Left lung (tissue), 10 donors: ENCODE results near the gene CAD. TPM values are rescaled to one million over a fixed set of nuclear protein-coding genes. Genes with fewer than 3 reads are reported as not detected.

ENCODE experiments used
- ATAC-seq: fragments of 200-7000 bp; cut with Tn5 transposase; one replicate; pipeline ENCODE4 v1.9.1; 2020; ENCODE audit warnings: moderate library complexity
- DNase-seq, 4 donors: peaks; one replicate each; pipeline ENCODE4 v3.0.0-alpha.2; 2013 to 2020
- H3K27ac ChIP-seq, 2 donors: fragments of 200-600 bp; sonication (generic) in 1 of 2; one replicate each; pipeline versions ENCODE4 v1.5.0 to v1.8.0; 2020 to 2021
- H3K27me3 ChIP-seq, 2 donors: fragments of 200-600 bp; sonication (generic) in 1 of 2; one replicate each; pipeline versions ENCODE4 v1.5.0 to v1.8.0; 2020 to 2021
- H3K36me3 ChIP-seq, 2 donors: fragments of 200-600 bp; sonication (generic) in 1 of 2; one replicate each; pipeline versions ENCODE4 v1.5.0 to v1.8.0; 2020 to 2021
- H3K4me1 ChIP-seq, 2 donors: fragments of 200-600 bp; one replicate each; pipeline ENCODE4 v1.8.0; 2021
- H3K4me3 ChIP-seq, 2 donors: fragments of 200-600 bp; sonication (generic) in 1 of 2; one replicate each; pipeline versions ENCODE4 v1.5.0 to v1.8.0; 2020 to 2021; ENCODE audit warnings: mild to moderate bottlenecking in 1 of 2
- H3K9me3 ChIP-seq, 2 donors: fragments of 200-600 bp; sonication (generic) in 1 of 2; one replicate each; pipeline versions ENCODE4 v1.5.0 to v1.8.0; 2020 to 2021
- CTCF ChIP-seq, 2 donors: fragments of 200-600 bp; sonication (generic) in 1 of 2; IDR thresholded peaks; one replicate each; pipeline versions ENCODE4 v1.5.0 to v1.8.0; 2021; ENCODE audit warnings: antibody characterized with exemption in 2 of 2
- intact Hi-C, 2 donors: fragments of 100-400 bp; cut with DNase I; formaldehyde crosslinking; loops; one replicate each; pipeline versions ENCODE4 v1.11.2 to v1.14.2; 2022
- polyA plus RNA-seq, 6 donors: library from polyadenylated mRNA; unstranded; fragments of 120-200 nt; gene quantifications; one replicate each; pipeline ENCODE4 v1.2.1, GENCODE V29; 2013; ENCODE audit not compliant: insufficient read length in 6 of 6
- total RNA-seq, 2 donors: library from RNA; stranded (reverse); fragmentation: NEBNext Ultra II Directional; extraction: Animal tissue kit (Norgen Biotek cat#: 25700); gene quantifications; one replicate each; pipeline ENCODE4 v1.2.1, GENCODE V29; 2021
- donor health status: DM: no; HTN: yes; CAD: no.
- donor health status: DM: no; HTN: no; CAD: no.

Gene CAD
- total and polyA plus RNA-seq, 8 donors, result 31.1 to 52.8 (median 44.9) TPM

- Histone ChIP-seq H3K9me3 (no peaks in the 10 kb centered on the region), H3K4me1 (peaks cover 0 to 22% of the 10 kb centered on the region in 2 donors), H3K27ac (peak overlapping the region; percentile 99), H3K4me3 (peak overlapping the region; percentile 62 to 94), H3K27me3 (no peaks in the 10 kb centered on the region), H3K36me3 (peaks cover 0 to 47% of the 10 kb centered on the region in 2 donors)
- ATAC-seq, result peak; percentile 10
- TF ChIP-seq CTCF (IDR thresholded peaks at IDR 0.05), result no peak
- intact Hi-C loops, result no loop called here
- peak in 2 of 4 donors; percentile 15 to 16 for DNase-seq
Observed at GRCh38 chr2:27211241-27211942, 5.8 kb upstream of the CAD start.

GRCh38 chr2:27211943-27212625 lies 5.1 kb upstream of the CAD start, which contains the start of the genes ATRAID and SLC5A6:
TSS of gene ATRAID (plus strand) at chr2:27212041. CDS start at chr2:27212369, 328 bp downstream.
TSS of gene SLC5A6 (minus strand) at chr2:27212268. CDS start at chr2:27207650, 4,618 bp downstream.
- TF ChIP-seq CTCF (IDR thresholded peaks at IDR 0.05), result no peak
- ATAC-seq, result peak; percentile 98
- Histone ChIP-seq H3K4me3 (peak within 1 kb of the TSS; percentile 62 to 94), H3K27me3 (no peaks in the 10 kb centered on the region), H3K36me3 (peaks cover 0 to 40% of the 10 kb centered on the region in 2 donors), H3K4me1 (peaks cover 0 to 28% of the 10 kb centered on the region in 2 donors), H3K9me3 (no peaks in the 10 kb centered on the region), H3K27ac (peak within 1 kb of the TSS; percentile 99)
- DNase-seq, result peak; percentile 90 to 97 (median 94)
- intact Hi-C loops, result no loop called here

DNA sequence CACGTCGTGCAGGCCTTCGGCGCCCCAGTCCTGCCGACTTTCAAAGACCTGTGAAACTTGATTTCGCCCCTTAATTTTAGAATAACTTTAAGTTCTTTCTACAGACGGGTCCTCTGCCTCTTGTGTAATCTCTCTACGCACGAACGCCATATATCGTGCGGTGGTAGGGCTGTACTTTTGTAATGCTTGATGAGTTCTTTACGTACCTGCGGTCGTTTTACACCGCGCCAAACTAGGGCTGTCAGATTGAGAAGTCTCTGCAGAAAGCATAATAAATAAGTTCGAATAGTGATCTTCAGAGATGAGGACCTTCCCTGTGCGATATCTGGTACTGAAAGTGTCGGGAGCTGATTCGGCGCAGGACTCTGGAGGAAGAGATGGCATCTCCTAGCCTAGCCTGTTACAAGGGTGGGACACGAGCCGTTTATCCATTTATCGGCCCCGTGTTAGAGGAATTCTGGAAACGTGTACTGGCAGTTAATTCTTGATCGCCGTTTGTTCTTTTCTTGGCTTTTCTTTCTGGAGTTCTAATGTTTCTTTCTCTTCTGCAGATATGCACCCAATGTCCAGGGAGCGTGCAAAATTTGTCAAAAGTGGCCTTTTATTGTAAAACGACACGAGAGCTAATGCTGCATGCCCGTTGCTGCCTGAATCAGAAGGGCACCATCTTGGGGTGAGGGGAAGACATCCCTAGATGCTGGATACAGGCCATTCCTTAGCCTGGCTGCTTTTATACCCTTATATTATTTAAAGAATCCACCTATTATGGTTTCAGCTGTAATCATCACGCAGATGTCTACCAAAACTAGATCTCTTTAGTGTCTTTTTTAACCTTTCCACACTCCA lies 4.3 kb upstream of the CAD start:
- H3K27ac ChIP-seq, result peak overlapping the region; percentile 99
- peaks cover 0 to 33% of the 10 kb centered on the region in 2 donors for H3K36me3 ChIP-seq
- DNase-seq, result peak in 1 of 4 donors; percentile 44
- H3K9me3 ChIP-seq, result no peaks in the 10 kb centered on the region
- H3K27me3 ChIP-seq, result no peaks in the 10 kb centered on the region
- H3K4me3 ChIP-seq, result peak overlapping the region; percentile 62 to 94
- no peak for TF ChIP-seq CTCF (IDR thresholded peaks at IDR 0.05)
- peak; percentile 33 for ATAC-seq
- H3K4me1 ChIP-seq, result peaks cover 2 to 33% of the 10 kb centered on the region in 2 donors
- intact Hi-C loops, result no loop called here

DNA sequence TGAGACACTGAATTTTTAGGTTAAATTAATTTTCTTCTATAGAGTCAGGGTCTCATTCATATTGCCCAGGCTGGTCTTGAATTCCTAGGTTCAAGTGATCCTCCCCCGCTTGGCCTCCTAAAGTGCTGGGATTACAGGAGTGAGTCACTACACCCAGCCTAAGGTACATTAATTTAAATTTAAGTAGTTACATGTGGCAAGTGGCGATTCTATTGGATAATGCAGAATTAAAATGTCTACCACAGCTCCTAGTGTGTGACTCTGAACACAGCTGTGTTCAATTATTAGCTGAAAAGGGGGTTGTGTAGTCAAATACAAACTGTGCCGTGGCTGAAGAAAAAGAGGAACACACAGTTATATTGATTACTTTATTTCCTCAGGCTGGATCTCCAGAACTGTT lies 2.2 kb upstream of the CAD start:
- H3K9me3 ChIP-seq, result no peaks in the 10 kb centered on the region
- no peak overlapping the region for H3K4me3 ChIP-seq
- no peak overlapping the region for H3K27ac ChIP-seq
- DNase-seq, result no peak
- H3K27me3 ChIP-seq, result no peaks in the 10 kb centered on the region
- intact Hi-C loops, result no loop called here
- H3K36me3 ChIP-seq, result peaks cover 0 to 21% of the 10 kb centered on the region in 2 donors
- no peak for ATAC-seq
- no peak for TF ChIP-seq CTCF (IDR thresholded peaks at IDR 0.05)
- H3K4me1 ChIP-seq, result peaks cover 10 to 42% of the 10 kb centered on the region in 2 donors
